ENCODE measurements around the gene ANKRD13D.

Gene ANKRD13D

DNA sequence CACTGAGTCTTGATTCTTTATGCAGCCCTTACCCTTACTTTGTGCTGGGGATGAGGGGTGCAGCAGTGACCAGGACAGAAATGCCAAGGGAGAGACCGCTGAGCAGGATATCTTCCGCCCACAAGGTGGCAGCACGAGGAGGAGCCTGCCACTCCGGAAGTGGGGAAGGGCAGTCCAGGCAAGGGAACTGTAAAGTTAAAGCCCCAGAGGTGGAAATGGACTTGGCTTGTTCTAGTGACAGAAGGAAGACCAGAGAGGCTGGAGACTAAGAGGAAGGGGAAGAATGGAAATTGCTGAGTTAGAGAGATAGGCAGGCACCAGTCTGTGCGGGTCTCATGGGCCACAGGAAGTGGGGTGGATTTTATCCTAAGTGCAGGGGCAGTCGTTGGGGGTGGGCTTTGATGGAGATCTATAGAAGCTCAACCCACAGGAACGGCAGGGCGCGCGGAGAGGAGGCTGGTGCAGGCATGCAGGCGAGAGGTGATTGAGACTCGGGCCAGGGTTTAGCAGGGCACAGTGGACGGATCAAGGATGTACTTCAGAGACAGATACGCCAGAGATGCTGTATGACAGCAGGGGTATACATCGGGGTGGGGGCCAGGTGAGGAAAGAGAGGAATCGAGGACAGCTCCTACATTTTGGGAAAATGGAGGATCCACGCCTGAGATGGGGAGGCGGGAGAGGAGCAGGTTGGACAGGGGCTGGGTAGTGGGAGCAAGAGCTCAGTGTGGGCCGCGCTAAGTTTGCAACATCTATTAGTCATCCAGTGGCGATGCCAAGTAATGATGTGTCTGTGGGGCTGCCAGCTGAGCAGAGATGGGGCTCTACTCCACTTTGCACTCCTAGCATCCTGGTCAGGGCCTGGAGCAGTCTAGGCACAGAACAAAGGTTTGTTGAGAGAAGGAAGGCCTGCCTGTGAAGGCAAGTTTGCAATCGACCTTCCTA, 26.1 kb upstream of the ANKRD13D start:
- DNase-seq: peak; percentile 62

DNA sequence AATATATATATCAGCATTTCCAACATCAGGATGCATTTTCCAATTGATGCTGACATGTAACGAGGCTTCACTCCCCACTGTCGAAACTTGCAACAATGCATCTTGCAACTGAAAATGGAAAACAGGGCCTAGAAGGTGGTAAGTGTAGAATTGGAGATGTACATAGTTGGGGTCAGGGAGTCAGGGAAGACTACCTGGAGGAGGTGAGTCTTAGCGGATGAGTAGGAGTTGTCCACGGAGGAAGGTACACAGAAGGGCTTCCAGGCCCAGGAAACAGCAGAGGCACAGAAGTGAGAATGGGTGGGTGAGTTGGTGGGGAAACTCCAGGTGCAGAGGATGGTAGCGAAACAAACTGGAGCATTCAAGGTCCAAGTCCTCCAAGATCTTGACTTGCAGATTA, 24.8 kb upstream of the ANKRD13D start:
- DNase-seq: no peak

DNA sequence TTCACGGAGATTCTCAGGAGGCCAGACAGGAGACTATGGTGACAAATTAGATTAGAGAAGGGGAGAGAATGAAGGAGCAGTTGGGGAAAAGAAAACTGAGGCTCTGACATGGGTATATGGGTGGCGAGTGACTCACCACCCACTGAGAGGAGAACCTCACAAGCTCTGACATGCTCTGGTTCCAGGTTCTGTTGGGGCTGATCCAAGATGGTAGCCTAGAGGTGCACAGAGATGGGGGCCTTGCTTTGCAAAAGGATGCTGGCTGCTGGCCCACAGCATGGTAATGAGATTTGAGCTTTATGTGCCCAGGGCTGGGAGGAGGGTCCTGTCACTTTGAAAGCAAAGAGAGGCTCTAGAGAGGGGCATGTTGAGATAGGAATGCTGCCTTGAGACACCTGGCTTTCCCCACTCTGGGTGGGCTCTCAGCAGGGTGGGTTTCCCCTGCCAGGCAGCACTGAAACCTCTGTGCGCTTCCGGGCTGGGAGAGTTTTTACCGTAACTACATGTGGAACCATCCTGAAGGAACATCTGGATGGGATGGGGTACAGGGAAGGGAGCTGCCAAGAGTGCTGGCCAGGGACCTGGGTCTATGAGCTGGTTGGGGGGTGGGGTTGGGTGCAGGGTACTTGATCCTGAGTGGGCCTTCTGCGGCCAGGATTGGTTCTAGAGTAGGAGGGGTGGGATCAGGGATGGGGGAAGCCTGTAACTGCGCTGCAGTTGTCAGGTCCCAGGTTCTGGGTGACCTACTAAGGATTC, 24.0 kb upstream of the ANKRD13D start:
- DNase-seq: no peak

DNA sequence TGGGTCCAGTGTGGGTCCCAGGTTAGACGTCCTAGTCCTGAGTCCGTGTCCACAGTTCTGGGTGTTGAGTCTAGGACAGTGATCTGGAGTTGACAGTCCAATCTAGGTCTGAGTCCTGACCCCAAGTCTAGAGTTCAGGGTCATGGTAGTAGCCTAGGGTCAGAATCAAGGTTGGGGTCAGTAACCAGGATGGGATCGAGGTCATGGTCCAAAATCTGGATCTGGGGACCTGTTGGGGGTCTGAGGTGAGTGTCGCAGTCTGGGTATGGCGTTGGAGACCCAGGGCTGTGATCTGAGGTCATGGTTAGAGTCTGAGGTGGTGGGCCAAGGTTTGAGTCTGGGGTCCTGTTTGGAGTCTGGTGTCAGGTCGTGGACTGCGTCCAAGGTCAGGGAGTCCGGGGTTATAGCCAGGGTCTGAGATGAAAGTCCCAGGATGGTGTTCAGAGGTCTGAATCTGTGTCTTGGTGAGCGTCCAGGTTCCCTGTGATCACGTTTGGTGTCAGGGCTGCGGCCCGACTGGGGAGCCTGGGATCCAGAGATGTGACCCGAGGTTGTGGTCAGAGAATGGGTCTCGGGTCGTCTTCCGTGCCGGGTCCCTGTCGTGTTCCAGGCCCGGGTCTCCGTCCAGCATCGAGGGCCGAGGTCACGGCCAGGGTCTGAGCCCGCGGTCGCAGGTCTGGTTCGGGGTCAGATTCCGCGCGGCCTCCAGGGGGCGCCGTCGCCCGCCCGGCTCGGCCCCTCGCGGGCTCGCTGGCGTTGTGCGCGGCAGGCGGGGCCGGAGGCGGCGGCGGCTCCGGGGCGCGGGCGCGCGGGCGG, 23.3 kb upstream of the ANKRD13D start:
- no peak for DNase-seq

DNA sequence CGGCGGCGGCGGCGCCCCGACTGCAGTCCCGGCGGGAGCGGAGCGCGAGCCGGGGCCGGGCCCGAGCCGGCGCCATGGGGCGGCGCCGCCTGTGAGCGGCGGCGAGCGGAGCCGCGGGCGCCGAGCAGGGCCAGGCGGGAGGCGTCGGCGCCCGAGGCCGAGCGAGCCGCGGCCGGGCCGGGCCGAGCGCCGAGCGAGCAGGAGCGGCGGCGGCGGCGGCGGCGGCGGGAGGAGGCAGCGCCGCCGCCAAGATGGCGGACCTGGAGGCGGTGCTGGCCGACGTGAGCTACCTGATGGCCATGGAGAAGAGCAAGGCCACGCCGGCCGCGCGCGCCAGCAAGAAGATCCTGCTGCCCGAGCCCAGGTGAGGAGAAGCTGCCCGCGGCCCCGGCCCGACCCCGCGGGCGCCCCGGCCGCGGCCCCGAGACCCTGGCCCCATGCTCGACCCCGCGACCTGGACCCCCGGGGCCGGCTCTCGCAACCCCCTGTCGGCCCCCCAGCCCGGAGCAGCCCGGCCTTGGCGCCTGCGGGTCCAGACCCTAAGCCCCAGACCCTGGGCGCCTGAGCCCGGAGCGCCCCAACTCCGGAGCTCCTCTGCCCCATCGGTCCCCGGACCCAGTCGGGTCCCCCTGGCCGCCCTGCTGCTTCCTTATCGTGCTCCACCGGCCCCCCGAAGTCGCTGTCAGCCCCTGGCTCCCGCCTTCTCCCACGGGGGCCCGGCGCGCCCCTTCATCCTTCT, 22.5 kb upstream of the ANKRD13D start, which contains the start of gene GRK2:
Gene GRK2, plus strand, starts transcription at position 25 of the 739 bp plus-strand sequence. Its CDS starts 227 bp downstream, at position 252.
- DNase-seq: no peak

DNA sequence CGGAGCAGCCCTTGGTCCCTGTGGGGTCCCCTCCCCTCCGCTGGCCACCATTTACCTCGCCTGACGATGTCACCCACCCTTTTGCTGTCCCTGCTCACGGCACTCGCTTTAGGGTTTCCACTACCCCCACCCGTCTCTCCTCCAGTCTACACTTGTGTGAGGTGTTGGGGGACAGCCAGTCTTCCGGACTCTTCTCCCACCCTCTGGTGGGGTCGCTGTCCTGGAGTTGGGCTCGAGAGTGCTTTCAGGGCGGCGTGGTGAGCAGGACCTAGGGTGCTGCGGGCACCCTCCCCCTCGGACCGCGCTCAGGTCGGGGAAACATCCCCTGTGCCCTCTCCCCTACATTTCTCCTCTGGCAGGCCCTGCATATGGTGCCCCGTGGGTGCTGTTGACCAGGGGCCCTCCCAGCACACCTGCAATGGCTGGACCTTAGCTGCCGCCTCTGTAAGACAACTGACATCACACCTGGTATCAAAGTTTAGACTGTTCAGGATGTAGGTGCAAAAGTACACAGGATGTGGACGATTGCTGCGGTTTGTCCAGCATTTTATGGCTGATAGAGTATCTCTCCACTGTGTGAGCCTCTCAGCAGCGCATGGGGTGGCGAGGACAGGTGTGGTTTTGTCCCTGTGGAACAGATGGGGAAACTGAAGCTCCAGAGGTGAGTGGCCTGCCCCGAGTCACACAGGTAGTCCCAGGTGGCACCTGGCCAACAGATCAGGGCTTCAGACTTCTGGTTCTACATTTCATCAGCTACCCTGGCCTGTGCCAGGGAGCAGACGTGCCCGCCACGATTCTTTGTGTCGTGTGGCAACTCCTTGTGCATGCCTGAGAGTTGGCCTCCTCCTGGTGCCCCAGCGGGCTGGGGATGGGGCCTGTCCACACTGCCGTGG, 21.7 kb upstream of the ANKRD13D start:
- no peak for DNase-seq

DNA sequence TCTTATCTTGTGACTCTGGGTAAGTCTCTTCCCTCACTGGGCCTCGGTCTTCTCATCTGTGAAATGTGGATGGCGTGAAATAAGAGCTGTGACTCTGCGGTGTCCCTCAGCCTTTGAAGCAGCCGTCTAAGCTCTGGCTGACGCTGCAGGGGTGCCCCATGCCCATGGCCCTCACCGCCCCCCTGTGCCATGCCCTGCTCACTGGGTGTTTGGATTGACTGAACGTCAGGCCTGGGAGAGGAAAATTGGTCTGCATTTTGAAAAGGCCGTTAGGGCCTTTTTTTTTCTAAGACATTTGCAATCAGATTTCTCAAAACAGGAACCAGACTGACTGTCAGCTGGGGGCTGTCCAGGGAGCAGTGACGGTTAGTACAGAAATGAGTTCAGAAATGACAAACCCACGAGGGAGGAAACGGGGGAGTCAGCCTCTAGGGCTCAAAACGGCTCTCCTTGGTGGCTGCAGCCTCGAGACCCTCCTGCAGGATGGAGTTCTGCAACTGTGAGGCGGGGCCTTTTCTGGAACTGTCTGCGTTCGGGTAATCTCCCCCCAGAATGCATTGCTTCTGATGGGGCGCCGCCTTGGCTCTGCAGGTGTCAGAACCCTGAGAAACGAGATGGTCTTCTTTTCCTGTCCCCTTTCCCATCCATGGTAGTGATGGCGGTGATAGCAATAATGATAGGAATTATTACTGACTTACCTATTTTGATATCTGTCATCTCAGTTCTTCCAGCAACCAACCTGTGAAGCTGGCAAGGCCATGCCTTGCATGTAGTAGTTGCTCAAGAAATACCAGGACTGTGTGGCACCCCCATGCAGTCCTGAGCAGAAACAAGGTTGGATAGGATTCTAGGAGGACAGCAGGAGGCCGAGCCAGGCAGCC, 20.8 kb upstream of the ANKRD13D start:
- DNase-seq: no peak

DNA sequence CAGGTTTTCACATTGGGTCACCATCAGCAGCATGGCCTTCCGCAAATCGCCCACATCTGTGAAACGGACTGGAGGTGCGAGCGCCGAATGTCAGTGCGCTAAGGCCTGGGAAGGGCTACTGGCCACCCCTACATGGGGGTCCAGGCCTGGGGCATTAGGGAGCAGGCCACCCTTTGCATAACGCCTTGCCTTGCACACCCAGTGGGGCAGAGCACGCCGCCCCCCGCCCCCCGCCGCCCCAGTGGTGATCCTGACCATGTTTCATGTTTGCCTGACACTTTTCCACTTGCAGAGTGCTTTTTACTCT, 20.2 kb upstream of the ANKRD13D start:
- DNase-seq: no peak

DNA sequence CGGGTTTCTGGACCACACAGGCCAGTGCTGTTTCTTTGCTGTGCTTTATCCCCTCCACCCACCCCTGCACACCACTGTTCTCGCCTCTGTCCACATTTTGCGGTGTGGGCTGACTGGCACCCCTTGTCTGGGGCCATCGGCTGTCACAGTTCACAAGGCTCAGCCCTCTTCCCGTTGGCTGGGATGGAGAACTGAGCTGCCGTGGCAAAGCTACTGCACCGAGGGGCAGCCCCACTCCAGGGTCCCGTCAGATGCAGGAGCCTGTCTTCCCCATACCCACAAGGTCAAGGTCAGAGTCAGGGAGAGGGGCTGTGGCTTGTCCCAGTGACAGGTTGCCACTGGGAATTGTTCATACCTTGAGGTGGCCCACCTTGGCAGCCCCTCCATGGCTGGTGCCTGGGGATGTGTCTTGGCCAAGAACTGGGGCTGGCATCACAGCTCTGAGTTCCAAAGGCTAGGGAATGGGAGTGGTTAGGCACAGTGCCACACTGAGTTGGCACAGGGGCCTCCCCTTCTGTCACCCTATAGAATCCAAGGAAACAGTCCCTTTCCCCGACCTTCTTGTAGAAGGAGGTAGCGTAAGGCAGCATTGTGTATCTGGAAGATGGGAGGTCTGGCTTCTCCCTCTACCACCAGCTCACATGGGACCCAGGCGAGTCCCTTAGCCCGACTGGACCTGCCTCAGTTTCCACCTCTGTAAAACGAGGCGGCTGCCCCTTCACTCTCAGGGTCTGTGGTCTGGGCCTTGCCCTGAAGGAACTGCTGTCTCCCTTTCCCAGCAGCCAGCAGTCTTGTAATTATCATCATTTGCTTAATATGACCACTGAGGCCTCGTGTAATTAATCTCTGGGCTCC, 19.5 kb upstream of the ANKRD13D start:
- peak; percentile 77 for DNase-seq

DNA sequence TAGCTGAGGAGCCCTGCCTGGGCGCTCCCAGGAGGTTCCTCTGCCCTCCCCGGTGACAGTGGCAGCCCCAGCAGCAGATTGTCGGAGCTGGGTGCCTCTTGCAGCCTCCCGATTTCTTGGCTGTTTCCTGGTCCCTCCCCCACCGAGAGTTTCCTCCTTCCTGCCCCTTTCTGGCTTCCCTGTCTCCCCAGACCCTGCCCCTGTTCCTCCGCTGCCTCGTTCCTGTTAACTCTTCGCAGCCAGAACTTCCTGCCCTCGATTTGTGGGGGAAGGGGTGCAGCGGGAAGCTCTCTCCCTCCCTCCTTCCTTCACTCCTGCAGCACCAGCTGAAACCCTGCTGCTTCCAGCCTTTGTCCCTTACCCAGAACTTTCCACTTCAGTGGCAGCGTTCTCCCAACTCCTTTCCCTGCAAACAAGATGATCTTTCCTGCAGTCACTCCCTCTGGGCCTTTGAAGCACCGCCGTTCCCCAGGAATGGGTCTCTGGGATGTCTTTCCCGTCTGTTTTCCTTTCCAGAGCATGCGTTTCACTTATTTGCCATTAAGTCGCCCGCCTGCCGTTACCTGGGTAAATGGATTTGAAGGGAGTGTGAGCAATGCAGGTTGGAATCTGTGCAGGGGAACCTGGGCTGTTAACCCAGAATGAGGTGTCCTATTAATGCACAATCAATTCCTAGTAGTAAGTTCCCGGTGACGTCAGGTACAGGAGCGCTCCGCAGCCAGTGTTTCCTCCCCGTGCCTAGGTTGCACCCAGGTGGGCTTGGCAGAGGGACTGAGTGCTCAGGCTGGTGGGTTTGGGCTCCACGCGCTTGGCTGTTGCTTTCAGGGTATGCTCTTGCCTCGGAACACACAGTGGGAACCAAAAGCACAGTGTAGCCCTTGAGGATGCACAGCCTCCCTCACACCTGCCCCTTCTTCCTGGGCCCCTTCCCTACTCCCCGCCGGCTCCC, 18.6 kb upstream of the ANKRD13D start:
- DNase-seq: no peak

DNA sequence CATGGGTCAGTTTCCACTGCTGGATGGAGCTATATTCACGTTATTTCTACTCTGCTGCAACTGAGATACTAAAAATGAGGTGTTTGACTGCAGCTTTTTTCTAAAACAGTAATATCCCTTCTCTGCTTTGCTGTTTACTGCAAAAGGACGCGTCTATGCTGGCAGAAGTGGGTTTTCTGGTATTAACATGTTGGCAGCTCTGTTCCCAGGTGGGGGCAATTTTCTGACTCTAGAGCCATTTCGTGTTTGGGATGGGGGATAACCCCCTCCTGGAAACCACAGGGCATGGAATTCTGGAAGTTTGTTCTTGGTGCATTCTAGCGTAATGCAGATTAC, 17.9 kb upstream of the ANKRD13D start:
- no peak for DNase-seq

DNA sequence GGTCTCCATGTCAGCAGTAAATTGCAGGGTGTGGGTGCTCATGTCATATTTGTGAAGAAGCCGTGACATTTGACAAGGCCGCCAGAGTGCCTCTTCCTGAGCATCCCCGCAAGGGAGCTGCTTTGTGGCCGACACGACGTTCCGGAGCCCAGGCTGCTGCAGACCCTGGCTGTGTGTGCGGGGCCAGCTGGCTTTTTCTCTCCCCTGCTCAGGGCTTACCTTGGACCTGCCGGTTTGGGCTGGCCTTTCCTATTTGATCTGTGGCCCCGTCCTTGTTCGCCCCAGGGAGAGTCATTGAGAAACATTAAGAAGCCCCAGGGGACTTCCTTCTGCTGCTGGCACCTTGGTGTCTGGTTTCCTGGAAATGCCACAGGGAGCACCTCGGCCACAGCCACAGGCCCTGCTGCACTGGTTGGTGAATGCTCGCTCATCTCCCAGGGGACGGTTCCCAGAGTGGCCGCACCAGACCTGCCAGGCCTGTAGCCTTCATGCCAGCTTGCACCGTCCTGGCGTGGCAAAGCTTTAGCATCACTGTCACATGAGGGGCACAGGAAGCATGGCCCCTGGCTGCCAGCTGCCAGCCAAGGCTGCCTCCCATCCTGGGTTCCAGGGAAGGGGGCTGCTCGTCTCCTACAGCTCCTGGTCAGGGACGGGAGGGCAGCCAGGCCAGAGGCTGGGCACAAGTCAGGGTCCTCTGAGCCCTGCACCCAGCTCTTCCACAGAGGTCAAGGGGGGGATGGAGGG, 17.4 kb upstream of the ANKRD13D start:
- DNase-seq: no peak

DNA sequence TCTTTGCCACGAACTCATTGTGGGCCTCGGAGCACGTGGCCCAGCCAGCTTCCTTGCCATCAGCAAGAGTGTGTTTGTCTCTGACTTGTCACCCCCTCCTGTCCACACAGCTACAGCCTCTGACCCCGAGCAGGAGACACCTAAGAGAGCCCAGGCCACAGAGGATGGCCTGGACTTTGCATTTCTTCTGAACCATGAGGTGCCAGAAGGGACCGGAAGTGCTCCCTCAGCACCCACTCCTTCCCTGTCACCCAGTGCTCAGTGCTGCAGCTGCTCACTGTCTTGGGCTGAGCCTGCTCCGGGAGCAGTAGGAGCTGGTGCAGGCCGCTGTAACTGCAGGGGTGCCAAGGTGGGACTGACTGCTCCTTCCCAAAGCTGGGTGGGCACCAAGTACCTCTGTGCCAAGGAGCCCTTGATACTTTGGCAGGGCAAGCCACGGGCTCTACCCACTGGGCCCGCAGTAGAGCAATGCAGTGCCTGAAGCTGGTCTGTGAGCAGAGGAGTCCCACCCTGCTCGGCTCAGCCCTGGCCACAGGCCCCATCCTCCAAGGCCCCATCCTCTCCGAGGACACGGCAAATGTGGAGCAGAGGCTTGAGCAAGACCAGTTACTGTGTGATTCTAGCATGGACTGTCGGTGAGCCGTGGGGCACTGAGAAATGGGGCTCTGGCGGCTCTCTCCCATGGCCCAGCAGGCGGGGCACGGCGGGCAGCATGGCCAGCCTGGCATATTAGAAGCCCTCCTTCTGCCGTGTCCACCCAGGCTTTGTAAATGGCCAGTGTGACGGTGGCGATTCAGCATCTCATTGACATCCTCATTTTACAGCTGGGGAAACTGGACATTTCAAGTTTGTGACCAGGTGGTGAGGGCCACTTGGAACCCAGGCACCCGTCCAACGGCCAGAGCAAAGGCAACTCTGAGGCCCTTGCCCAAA, 16.5 kb upstream of the ANKRD13D start:
- DNase-seq: no peak

DNA sequence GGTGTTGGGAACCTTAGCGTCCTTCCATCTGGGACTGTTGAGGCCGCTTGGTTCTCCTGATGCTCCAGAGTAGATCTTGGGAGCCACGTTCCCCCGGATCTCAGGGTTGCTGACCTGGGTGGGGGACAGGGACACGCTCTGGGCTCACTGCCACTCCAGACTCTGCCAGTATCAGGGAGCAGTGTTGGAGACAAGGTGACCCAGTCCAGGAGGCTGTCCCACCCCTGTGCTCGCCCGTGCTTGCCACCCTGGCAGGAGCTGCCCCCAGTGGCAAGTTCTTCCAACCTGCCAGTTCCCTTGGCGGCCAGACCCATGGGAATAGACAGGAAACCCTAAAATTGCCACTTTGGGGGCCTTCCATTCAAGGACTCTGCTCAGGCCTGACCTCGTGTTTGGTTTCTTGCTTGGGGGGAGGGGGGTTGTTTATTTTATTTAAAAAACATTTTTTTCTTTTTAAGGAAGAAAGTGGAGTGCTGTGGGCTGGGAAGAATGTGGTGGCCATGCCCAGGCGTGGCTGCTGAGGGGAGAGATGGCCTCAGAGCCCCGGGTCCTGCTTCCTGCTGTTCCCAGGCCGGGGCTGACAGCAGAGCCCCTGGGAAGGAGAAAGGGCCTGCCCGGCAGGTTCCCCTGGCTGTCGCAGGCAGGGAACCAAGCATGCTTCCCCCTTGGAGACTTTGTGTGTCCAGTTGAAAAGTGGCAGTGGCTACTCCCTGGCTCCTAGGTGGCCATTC, 15.7 kb upstream of the ANKRD13D start:
- DNase-seq: no peak

DNA sequence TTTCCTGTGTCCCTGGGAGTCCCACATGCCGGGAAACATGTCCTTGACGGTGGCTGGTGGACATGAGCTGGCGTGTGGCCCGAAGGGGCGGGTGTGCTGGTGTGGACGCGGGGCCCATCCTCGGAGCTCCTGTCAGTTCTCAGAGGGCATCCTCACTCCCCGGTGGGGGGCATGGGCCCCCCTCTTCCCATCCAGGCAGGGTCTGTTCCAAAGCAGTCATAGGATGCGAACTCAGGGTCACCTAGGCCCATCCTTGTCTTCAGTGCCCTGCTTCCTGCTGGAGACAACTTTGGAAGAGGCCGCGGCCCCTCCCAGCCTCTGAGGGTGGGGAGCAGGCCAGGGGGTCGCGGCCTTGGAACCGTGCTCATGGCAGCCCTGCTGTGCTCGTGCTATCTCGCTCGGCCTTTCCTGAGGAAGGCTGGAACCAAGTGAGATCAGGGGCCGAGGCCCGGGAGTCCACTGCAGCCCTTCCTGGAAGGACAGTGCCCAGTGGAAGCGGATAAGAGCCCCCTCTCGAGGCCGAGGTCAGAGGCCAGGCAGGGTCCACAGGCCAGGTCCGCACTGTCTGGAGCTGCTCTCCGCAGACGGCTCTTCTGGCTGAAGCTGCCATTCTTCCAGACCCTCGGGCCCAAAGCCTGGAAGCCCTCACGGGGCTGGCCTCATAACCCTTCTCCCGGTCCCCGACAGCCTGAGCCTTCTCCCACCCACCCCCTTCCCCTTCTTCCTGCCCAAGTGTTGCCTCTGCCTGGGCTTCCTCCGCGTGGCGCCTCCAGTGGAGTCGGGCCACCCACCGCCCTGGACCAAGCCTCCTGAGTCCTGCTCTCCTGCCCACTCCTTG, 14.1 kb upstream of the ANKRD13D start:
- DNase-seq: no peak

Data from NCI-H446 treated with DMSO at 0.1 percent for 48 hours (cell line).